ENCODE results near the gene STRN. TPM values are rescaled to one million over a fixed set of nuclear protein-coding genes. Genes with fewer than 3 reads are reported as not detected.

Gene STRN
- total RNA-seq, 2 experiments from 2014 or later = 16.1 to 32.6 TPM

DNA sequence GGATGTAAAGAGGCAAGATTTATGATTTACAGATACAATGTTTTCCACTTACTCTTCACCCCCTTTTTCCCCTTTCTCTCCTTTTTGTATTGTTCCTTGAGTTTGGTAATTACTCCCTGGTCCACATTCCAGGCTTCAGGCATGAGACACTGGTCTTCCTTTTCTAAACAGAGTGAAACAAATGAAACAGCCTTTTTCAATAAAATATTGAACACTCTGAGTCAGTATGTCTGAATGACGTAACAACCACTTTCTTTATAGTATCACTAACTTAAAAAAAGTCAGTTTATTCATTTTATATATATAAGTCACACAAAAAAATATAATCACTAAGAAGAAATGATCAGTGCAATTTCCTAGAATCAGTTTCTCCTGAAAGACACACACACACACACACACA lies 79.7 kb downstream of the STRN start:
- H3K9me2 ChIP-seq (ENCODE audit: insufficient read depth, low read length) = no peaks in the 10 kb centered on the region

DNA sequence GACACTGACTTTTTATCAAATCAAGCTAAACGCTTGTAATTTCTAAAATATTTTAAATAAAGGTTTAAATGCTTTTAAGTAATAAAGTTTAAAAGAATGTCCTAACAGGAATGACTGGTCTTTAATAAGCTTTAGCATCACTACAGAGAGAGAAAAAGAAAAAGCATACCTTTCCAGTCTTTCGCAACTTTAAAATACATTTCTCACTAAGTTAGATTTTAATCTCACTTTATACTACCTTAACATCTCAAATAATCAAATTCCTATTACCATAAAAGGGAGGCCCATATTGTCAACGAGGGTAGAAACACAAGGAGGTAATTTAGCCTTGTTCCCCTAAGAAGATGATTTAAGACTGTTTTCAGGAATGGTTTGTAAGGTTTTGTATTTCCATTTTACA lies 80.7 kb downstream of the STRN start:
- no peaks in the 10 kb centered on the region for H4K20me1 ChIP-seq (ENCODE audit: insufficient read depth, low read length)
- H3K36me3 ChIP-seq (ENCODE audit: insufficient read depth, low read length) = peaks cover 29% of the 10 kb centered on the region; the same call in 1 of the 2 replicates
- no peaks in the 10 kb centered on the region for H3K9me2 ChIP-seq (ENCODE audit: insufficient read depth, low read length)
- CTCF ChIA-PET (ENCODE audit: unreplicated experiment) = no interaction called here
- TF ChIP-seq EZH2phosphoT487 (IDR thresholded peaks at IDR 0.05; ENCODE audit: borderline replicate concordance, low read depth, low read length) = no peak
- TF ChIP-seq, protein P1, sequence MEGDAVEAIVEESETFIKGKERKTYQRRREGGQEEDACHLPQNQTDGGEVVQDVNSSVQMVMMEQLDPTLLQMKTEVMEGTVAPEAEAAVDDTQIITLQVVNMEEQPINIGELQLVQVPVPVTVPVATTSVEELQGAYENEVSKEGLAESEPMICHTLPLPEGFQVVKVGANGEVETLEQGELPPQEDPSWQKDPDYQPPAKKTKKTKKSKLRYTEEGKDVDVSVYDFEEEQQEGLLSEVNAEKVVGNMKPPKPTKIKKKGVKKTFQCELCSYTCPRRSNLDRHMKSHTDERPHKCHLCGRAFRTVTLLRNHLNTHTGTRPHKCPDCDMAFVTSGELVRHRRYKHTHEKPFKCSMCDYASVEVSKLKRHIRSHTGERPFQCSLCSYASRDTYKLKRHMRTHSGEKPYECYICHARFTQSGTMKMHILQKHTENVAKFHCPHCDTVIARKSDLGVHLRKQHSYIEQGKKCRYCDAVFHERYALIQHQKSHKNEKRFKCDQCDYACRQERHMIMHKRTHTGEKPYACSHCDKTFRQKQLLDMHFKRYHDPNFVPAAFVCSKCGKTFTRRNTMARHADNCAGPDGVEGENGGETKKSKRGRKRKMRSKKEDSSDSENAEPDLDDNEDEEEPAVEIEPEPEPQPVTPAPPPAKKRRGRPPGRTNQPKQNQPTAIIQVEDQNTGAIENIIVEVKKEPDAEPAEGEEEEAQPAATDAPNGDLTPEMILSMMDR (conservative IDR thresholded peaks at IDR 0.05; ENCODE audit: low read length) = no peak
- H3K79me2 ChIP-seq (ENCODE audit: insufficient read depth, low read depth, low read length) = no peaks in the 10 kb centered on the region
- BruUV-seq (replicated peaks) = no TSS peak
- no peaks in the 10 kb centered on the region for H3K9me3 ChIP-seq (ENCODE audit: low read length)
- no peak overlapping the region for H3K4me3 ChIP-seq (ENCODE audit: low read depth, low read length, poor library complexity, severe bottlenecking)
- POLR2A ChIA-PET = interaction anchor here (0.6 kb wide), 1 partner anchor 19 kb away, joined by 3 read pairs; no protein-coding TSS in a partner anchor
- intact Hi-C loops (cut with micrococcal nuclease; ENCODE audit: unreplicated experiment) = no loop called here
- H2AFZ ChIP-seq (ENCODE audit: low read length) = no peak overlapping the region
- H3K4me2 ChIP-seq (ENCODE audit: low read length) = no peak overlapping the region
- H3K27ac ChIP-seq (ENCODE audit: low read depth, low read length, poor library complexity, severe bottlenecking) = no peak overlapping the region
- no peak for DNase-seq (ENCODE audit: low spot score)
- no peaks in the 10 kb centered on the region for H3K4me1 ChIP-seq (ENCODE audit: insufficient read depth, low read length, poor library complexity, severe bottlenecking)

More for the DNA sequence above, 79.7 kb downstream of the STRN start:
- ChIA-PET POLR2A (interaction anchor here (0.7 kb wide), 2 partner anchors 70 to 73 kb away, joined by 3 read pairs; no protein-coding TSS in a partner anchor), CTCF (ENCODE audit: unreplicated experiment) (no interaction called here)
- H3K4me2 ChIP-seq (ENCODE audit: low read length) = no peak overlapping the region
- TF ChIP-seq, protein P1 (conservative IDR thresholded peaks at IDR 0.05; ENCODE audit: low read length) = no peak
- TF ChIP-seq EZH2phosphoT487 (IDR thresholded peaks at IDR 0.05; ENCODE audit: borderline replicate concordance, low read depth, low read length) = no peak
- no peak overlapping the region for H2AFZ ChIP-seq (ENCODE audit: low read length)
- no peak overlapping the region for H3K4me3 ChIP-seq (ENCODE audit: low read depth, low read length, poor library complexity, severe bottlenecking)
- no peaks in the 10 kb centered on the region for H3K79me2 ChIP-seq (ENCODE audit: insufficient read depth, low read depth, low read length)
- no peak overlapping the region for H3K27ac ChIP-seq (ENCODE audit: low read depth, low read length, poor library complexity, severe bottlenecking)
- intact Hi-C loops (cut with micrococcal nuclease; ENCODE audit: unreplicated experiment) = no loop called here
- H4K20me1 ChIP-seq (ENCODE audit: insufficient read depth, low read length) = no peaks in the 10 kb centered on the region
- no peaks in the 10 kb centered on the region for H3K4me1 ChIP-seq (ENCODE audit: insufficient read depth, low read length, poor library complexity, severe bottlenecking)
- DNase-seq (ENCODE audit: low spot score) = no peak
- BruUV-seq (replicated peaks) = no TSS peak
- peaks cover 34% of the 10 kb centered on the region; the same call in 1 of the 2 replicates for H3K36me3 ChIP-seq (ENCODE audit: insufficient read depth, low read length)
- H3K9me3 ChIP-seq (ENCODE audit: low read length) = no peaks in the 10 kb centered on the region

DNA sequence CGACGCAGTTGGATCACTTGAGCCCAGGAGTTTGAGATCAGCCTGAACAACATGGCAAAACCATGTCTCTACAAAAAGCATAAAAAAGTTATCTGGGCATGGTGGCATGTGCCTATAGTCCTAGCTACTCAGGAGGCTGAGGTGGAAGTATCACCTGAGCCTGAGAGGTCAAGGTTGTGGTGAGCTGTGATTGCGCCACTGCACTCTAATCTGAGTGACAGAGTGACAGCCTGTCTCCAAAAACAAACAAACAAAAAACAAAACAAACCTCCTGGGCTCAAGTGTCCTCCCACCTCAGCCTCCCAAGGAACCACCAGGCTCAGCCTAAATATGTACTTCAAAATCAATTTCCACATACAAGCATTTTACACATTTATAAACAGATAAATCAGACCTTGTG lies 83.8 kb downstream of the STRN start:
- intact Hi-C loops (cut with micrococcal nuclease; ENCODE audit: unreplicated experiment) = no loop called here
- TF ChIP-seq, protein P1 (conservative IDR thresholded peaks at IDR 0.05; ENCODE audit: low read length) = no peak
- no peak for TF ChIP-seq EZH2phosphoT487 (IDR thresholded peaks at IDR 0.05; ENCODE audit: borderline replicate concordance, low read depth, low read length)

More for the DNA sequence above, 83.8 kb downstream of the STRN start:
- Histone ChIP-seq H3K36me3 (ENCODE audit: insufficient read depth, low read length) (peaks cover 30% of the 10 kb centered on the region), H3K4me3 (ENCODE audit: low read depth, low read length, poor library complexity, severe bottlenecking) (no peak overlapping the region), H4K20me1 (ENCODE audit: insufficient read depth, low read length) (no peaks in the 10 kb centered on the region), H3K4me2 (ENCODE audit: low read length) (no peak overlapping the region), H3K9me2 (ENCODE audit: insufficient read depth, low read length) (no peaks in the 10 kb centered on the region), H3K9me3 (ENCODE audit: low read length) (no peaks in the 10 kb centered on the region), H2AFZ (ENCODE audit: low read length) (no peak overlapping the region), H3K27ac (ENCODE audit: low read depth, low read length, poor library complexity, severe bottlenecking) (no peak overlapping the region), H3K4me1 (ENCODE audit: insufficient read depth, low read length, poor library complexity, severe bottlenecking) (no peaks in the 10 kb centered on the region), H3K79me2 (ENCODE audit: insufficient read depth, low read depth, low read length) (no peaks in the 10 kb centered on the region)
- no peak for DNase-seq (ENCODE audit: low spot score)
- BruUV-seq (replicated peaks) = no TSS peak
- ChIA-PET CTCF (ENCODE audit: unreplicated experiment) (no interaction called here), POLR2A (interaction anchor here (0.6 kb wide), 2 partner anchors 150 to 166 kb away, joined by 3 to 5 read pairs; no protein-coding TSS in a partner anchor)
